ENCODE results near the gene UBXN1. TPM values are rescaled to one million over a fixed set of nuclear protein-coding genes. Genes with fewer than 3 reads are reported as not detected.
A peak's percentile ranks its signal among the peaks of the same experiment; 100 is the strongest.
"Not testable (repeated sequence)": the region's sequence is repeated elsewhere in the genome, so short reads cannot be mapped to it uniquely, and the experiment has no call there.

Gene UBXN1
- total and polyA plus RNA-seq, 2 experiments from 2014 or later = 109 to 302 TPM

GRCh38 chr11:62677156-62677555 lies 1.7 kb downstream of the UBXN1 start:
- no peaks in the 10 kb centered on the region for H3K9me3 ChIP-seq (ENCODE audit: low read depth)
- peaks cover 25% of the 10 kb centered on the region for H3K4me1 ChIP-seq (ENCODE audit: low read depth)
- DNase-seq (ENCODE audit: low read depth in 1 of 2, low spot score in 1 of 2) = no peak
- peaks cover 22% of the 10 kb centered on the region for H3K36me3 ChIP-seq
- peak overlapping the region; percentile 93 for H3K4me3 ChIP-seq
- no peaks in the 10 kb centered on the region for H3K27me3 ChIP-seq
- no peak for TF ChIP-seq CTCF (IDR thresholded peaks at IDR 0.05; ENCODE audit: low read depth, low read length)
- peak overlapping the region; percentile 80 for H3K27ac ChIP-seq

- H3K4me3 ChIP-seq = no peak overlapping the region
- TF ChIP-seq CTCF (IDR thresholded peaks at IDR 0.05; ENCODE audit: low read depth, low read length) = no peak
- H3K9me3 ChIP-seq (ENCODE audit: low read depth) = no peaks in the 10 kb centered on the region
- DNase-seq (ENCODE audit: low read depth in 1 of 2, low spot score in 1 of 2) = no peak
- H3K36me3 ChIP-seq = peaks cover 22% of the 10 kb centered on the region
- peaks cover 25% of the 10 kb centered on the region for H3K4me1 ChIP-seq (ENCODE audit: low read depth)
- no peaks in the 10 kb centered on the region for H3K27me3 ChIP-seq
- H3K27ac ChIP-seq = peak overlapping the region; percentile 80
Observed at GRCh38 chr11:62676698-62677097, 2.2 kb downstream of the UBXN1 start.

- not testable (repeated sequence) for DNase-seq (ENCODE audit: low read depth in 1 of 2, low spot score in 1 of 2); H3K27me3 ChIP-seq; H3K9me3 ChIP-seq (ENCODE audit: low read depth); H3K27ac ChIP-seq; H3K4me3 ChIP-seq
- H3K36me3 ChIP-seq = peaks cover 22% of the 10 kb centered on the region
- H3K4me1 ChIP-seq (ENCODE audit: low read depth) = peaks cover 29% of the 10 kb centered on the region
Observed at GRCh38 chr11:62675415-62675814, 3.5 kb downstream of the UBXN1 start.

- no peak for DNase-seq (ENCODE audit: low read depth in 1 of 2, low spot score in 1 of 2)
- Histone ChIP-seq H3K27ac (peak overlapping the region; percentile 89), H3K4me3 (no peak overlapping the region)
Observed at GRCh38 chr11:62673196-62673525, 5.7 kb downstream of the UBXN1 start.

GRCh38 chr11:62671608-62672389 lies 7.1 kb downstream of the UBXN1 start, which contains the start of the genes LBHD1 and UQCC3:
Gene LBHD1 (minus strand): TSS chr11:62672267. CDS start chr11:62670031, 2,236 bp downstream.
Gene UQCC3 (plus strand): TSS chr11:62671673. CDS start chr11:62671746, 73 bp downstream.
- peak within 1 kb of the TSS; percentile 68 for H3K4me3 ChIP-seq
- H3K27ac ChIP-seq = peak within 1 kb of the TSS; percentile 89
- H3K9me3 ChIP-seq (ENCODE audit: low read depth) = no peaks in the 10 kb centered on the region
- H3K27me3 ChIP-seq = no peaks in the 10 kb centered on the region
- TF ChIP-seq CTCF (IDR thresholded peaks at IDR 0.05; ENCODE audit: low read depth, low read length) = no peak
- peaks cover 17% of the 10 kb centered on the region for H3K4me1 ChIP-seq (ENCODE audit: low read depth)
- DNase-seq (ENCODE audit: low read depth in 1 of 2, low spot score in 1 of 2) = peak; percentile 89 to 90
- peaks cover 14% of the 10 kb centered on the region for H3K36me3 ChIP-seq

More at GRCh38 chr11:62673196-62673525, 5.7 kb downstream of the UBXN1 start:
- no peak for TF ChIP-seq CTCF (IDR thresholded peaks at IDR 0.05; ENCODE audit: low read depth, low read length)
- Histone ChIP-seq H3K27me3 (no peaks in the 10 kb centered on the region), H3K36me3 (peaks cover 22% of the 10 kb centered on the region), H3K9me3 (ENCODE audit: low read depth) (no peaks in the 10 kb centered on the region), H3K4me1 (ENCODE audit: low read depth) (peaks cover 24% of the 10 kb centered on the region)

GRCh38 chr11:62671236-62671607 lies 7.7 kb downstream of the UBXN1 start:
- no peak for DNase-seq (ENCODE audit: low read depth in 1 of 2, low spot score in 1 of 2)
- peak overlapping the region; percentile 68 for H3K4me3 ChIP-seq
- H3K27me3 ChIP-seq = no peaks in the 10 kb centered on the region
- TF ChIP-seq CTCF (IDR thresholded peaks at IDR 0.05; ENCODE audit: low read depth, low read length) = no peak
- H3K27ac ChIP-seq = peak overlapping the region; percentile 89
- peaks cover 9% of the 10 kb centered on the region for H3K36me3 ChIP-seq
- peaks cover 20% of the 10 kb centered on the region for H3K4me1 ChIP-seq (ENCODE audit: low read depth)
- no peaks in the 10 kb centered on the region for H3K9me3 ChIP-seq (ENCODE audit: low read depth)

Data from cardiac muscle cell (in vitro differentiated cells and primary cell).